Hepatocyte (in vitro differentiated cells): ENCODE data around the gene TIAL1. TPM values are rescaled to one million over a fixed set of nuclear protein-coding genes. Genes with fewer than 3 reads are reported as not detected.

Experiments
- DNase-seq: peaks from one replicate; pipeline ENCODE4 v3.0.0-alpha.2; 2016; ENCODE audit warnings: low spot score
- H2AFZ ChIP-seq: fragments of 200-600 bp; sonication (generic); 2 replicates; pipeline ENCODE4 v1.6.0; 2016; ENCODE audit warnings: antibody characterized with exemption, mild to moderate bottlenecking
- H3K27ac ChIP-seq: fragments of 200-600 bp; sonication (generic); 2 replicates; pipeline ENCODE4 v1.5.1; 2016; ENCODE audit warnings: mild to moderate bottlenecking
- H3K27me3 ChIP-seq: fragments of 200-600 bp; sonication (generic); 2 replicates; pipeline ENCODE4 v1.6.1; 2016
- H3K36me3 ChIP-seq: fragments of 200-600 bp; sonication (generic); replicated peaks from 2 replicates; pipeline ENCODE4 v1.5.1; 2016; ENCODE audit warnings: low read depth; ENCODE audit not compliant: insufficient read depth
- H3K4me1 ChIP-seq: fragments of 200-600 bp; sonication (generic); 2 replicates; pipeline ENCODE4 v1.5.1; 2016; ENCODE audit warnings: mild to moderate bottlenecking, moderate library complexity; ENCODE audit not compliant: insufficient read depth
- H3K4me2 ChIP-seq: fragments of 200-600 bp; sonication (generic); 2 replicates; pipeline ENCODE4 v1.6.0; 2016
- H3K4me3 ChIP-seq: fragments of 200-600 bp; sonication (generic); 2 replicates; pipeline ENCODE4 v1.5.1; 2016; ENCODE audit warnings: mild to moderate bottlenecking
- H3K79me2 ChIP-seq: fragments of 200-600 bp; sonication (generic); 2 replicates; pipeline ENCODE4 v1.6.0; 2017; ENCODE audit warnings: mild to moderate bottlenecking
- H3K9me2 ChIP-seq: fragments of 200-600 bp; sonication (generic); replicated peaks from 2 replicates; pipeline ENCODE4 v1.6.0; 2017; ENCODE audit warnings: mild to moderate bottlenecking; ENCODE audit not compliant: insufficient read depth
- H3K9me3 ChIP-seq: fragments of 200-600 bp; sonication (generic); 2 replicates; pipeline ENCODE4 v1.5.1; 2016; ENCODE audit warnings: low read depth, mild to moderate bottlenecking
- H4K20me1 ChIP-seq: fragments of 200-600 bp; sonication (generic); 2 replicates; pipeline ENCODE4 v1.6.0; 2016; ENCODE audit warnings: mild to moderate bottlenecking; ENCODE audit not compliant: insufficient read depth, poor library complexity, severe bottlenecking
- EZH2 ChIP-seq: fragments of 200-600 bp; sonication (generic); IDR thresholded peaks from 2 replicates; pipeline ENCODE4 v1.6.1; 2016; ENCODE audit warnings: antibody characterized with exemption, mild to moderate bottlenecking, borderline replicate concordance
- EZH2phosphoT487 ChIP-seq: fragments of 200-600 bp; sonication (generic); IDR thresholded peaks from one replicate; pipeline ENCODE4 v1.6.1; 2018; ENCODE audit warnings: antibody characterized with exemption, mild to moderate bottlenecking, low read depth, moderate library complexity; ENCODE audit not compliant: unreplicated experiment, severe bottlenecking
- WGBS: methylation state at CpG from one replicate; pipeline ENCODE4 v1.1.6; 2016; ENCODE audit warnings: low lambda C conversion rate; ENCODE audit errors: missing lambda C conversion rate; 5-methylcytosine and 5-hydroxymethylcytosine counted together
- polyA plus RNA-seq: library from polyadenylated mRNA; unstranded; fragments of >200 nt; fragmentation: Nextera tagmentation; extraction: Ambion mirVana; gene quantifications from 2 replicates; pipeline ENCODE4 v1.2.1, GENCODE V29; 2016
- total RNA-seq: library from RNA; depleted of rRNA; stranded (reverse); fragments of >200 nt; gene quantifications from 2 replicates; pipeline ENCODE4 v1.2.3, GENCODE V29; 2014
- TF ChIP-seq, protein P1 (sequence below): fragments of 200-600 bp; sonication (generic); IDR thresholded peaks from 2 replicates; pipeline ENCODE4 v1.5.1; 2016; ENCODE audit warnings: antibody characterized with exemption, mild to moderate bottlenecking; ENCODE audit not compliant: poor library complexity

TIAL1 gene
- total and polyA plus RNA-seq, 2 experiments from 2014 or later: 36.4 to 74.4 TPM

DNA sequence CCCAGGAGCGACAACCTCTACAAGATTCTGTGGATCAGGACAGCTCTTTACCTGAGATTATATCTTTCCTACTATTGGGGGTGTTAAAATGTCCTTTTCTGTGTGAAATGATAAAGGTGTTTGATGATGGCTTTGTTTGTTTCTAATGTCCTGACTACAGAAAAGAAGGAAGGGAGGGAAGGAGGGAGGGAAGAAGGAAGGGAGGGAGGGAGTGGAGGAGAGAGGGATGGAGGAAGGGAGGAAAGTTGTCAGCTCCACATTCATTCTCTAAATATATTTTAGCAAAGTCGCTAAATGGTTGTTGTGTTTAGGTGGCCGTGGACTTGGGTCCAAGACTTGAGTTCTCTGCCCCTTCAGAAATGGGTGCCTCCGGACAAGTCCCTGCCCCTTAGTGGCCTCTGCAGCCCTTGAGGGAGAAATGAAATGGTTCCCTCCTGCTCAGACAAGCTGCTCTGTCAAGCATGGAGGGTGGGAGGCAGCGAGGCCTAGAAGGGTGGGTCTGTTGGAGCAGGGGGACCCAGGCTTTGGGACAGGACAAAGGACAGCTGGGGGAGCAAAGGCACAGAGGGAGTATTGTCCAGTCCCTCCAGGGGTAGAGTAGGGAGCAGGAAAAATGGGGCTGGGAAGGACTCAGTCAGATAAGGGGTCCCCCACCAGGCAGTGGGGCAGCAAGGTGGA, 58.7 kb downstream of the TIAL1 start:
- H3K36me3 ChIP-seq: no peaks in the 10 kb centered on the region
- no peaks in the 10 kb centered on the region for H3K79me2 ChIP-seq
- H3K4me3 ChIP-seq: no peak overlapping the region
- H2AFZ ChIP-seq: no peak overlapping the region
- H3K9me2 ChIP-seq: no peaks in the 10 kb centered on the region
- no peaks in the 10 kb centered on the region for H4K20me1 ChIP-seq
- peaks cover 13% of the 10 kb centered on the region for H3K4me1 ChIP-seq
- H3K27me3 ChIP-seq: peaks cover 28% of the 10 kb centered on the region
- WGBS: 88% methylated on average over 5 of the region's 5 CpGs
- H3K4me2 ChIP-seq: no peak overlapping the region
- DNase-seq: no peak
- no peaks in the 10 kb centered on the region for H3K9me3 ChIP-seq
- no peak for TF ChIP-seq EZH2phosphoT487
- no peak for TF ChIP-seq EZH2
- TF ChIP-seq, protein P1, sequence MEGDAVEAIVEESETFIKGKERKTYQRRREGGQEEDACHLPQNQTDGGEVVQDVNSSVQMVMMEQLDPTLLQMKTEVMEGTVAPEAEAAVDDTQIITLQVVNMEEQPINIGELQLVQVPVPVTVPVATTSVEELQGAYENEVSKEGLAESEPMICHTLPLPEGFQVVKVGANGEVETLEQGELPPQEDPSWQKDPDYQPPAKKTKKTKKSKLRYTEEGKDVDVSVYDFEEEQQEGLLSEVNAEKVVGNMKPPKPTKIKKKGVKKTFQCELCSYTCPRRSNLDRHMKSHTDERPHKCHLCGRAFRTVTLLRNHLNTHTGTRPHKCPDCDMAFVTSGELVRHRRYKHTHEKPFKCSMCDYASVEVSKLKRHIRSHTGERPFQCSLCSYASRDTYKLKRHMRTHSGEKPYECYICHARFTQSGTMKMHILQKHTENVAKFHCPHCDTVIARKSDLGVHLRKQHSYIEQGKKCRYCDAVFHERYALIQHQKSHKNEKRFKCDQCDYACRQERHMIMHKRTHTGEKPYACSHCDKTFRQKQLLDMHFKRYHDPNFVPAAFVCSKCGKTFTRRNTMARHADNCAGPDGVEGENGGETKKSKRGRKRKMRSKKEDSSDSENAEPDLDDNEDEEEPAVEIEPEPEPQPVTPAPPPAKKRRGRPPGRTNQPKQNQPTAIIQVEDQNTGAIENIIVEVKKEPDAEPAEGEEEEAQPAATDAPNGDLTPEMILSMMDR: no peak
- H3K27ac ChIP-seq: no peak overlapping the region

DNA sequence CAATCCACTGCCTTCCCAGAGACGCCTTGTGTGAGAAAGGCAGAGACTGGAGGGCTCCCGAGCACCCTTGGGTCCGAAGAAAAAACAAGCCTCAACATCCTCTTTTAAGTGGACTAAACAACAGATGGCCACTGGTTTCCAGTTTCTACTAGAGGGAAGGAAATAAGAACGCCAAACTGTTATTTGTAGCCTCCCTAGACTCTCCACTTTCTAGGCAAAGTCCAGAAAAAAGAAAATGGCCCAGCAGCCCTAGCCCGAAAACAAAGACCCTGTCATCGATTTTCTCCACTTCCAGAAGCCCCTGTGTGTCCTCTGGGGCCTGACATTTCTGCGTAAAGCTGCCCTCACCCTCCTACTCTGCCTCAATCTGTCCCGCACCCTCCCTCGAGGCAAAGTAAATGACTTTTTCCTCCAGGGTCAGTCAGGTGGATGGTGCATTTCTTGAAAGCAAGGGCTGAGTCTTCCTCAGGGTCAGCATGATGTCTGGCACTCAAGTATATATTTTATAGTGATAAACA, 60.2 kb downstream of the TIAL1 start:
- no peak overlapping the region for H3K4me2 ChIP-seq
- no peak for DNase-seq
- no peaks in the 10 kb centered on the region for H3K79me2 ChIP-seq
- peaks cover 20% of the 10 kb centered on the region for H3K27me3 ChIP-seq
- H3K27ac ChIP-seq: no peak overlapping the region
- no peaks in the 10 kb centered on the region for H3K9me3 ChIP-seq
- peaks cover 6% of the 10 kb centered on the region for H3K4me1 ChIP-seq
- WGBS: 90% methylated on average over 9 of the region's 9 CpGs
- H4K20me1 ChIP-seq: no peaks in the 10 kb centered on the region
- no peak overlapping the region for H3K4me3 ChIP-seq
- H3K9me2 ChIP-seq: no peaks in the 10 kb centered on the region
- TF ChIP-seq, protein P1: no peak
- TF ChIP-seq EZH2 (no peak), EZH2phosphoT487 (no peak)
- H2AFZ ChIP-seq: no peak overlapping the region
- H3K36me3 ChIP-seq: no peaks in the 10 kb centered on the region

DNA sequence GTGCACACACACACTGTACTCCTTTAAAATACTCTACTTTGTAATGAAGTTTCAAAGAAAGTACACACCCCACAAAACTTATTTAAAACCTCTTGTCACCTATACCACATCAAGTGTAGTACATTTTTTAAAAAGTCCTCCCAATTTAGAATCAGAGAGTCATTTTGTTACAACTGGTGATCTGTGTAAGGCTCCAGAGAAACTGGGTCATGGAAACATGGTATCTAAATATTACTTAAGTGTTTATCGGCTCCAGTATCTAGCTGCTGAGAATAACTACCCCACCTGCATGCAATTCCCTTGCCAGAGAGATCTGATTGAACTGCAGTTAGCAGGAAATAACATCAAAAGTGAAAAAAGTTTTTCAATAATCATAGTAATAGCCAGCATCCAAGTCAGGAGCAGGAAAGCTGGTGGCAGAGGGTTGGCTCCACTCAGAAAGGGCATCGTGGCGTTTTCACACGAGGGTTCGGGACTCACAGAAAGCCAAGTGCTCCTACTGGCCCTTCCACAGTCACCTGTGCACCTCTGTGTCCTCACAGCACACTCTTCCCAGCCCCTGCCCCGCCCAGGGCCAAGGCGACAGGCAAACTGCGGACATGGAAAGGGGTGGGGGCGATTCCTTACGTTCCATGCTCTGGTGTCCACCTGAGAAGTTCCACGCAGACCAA, 60.8 kb downstream of the TIAL1 start:
- no peaks in the 10 kb centered on the region for H3K79me2 ChIP-seq
- DNase-seq: no peak

More for the DNA sequence above, 60.8 kb downstream of the TIAL1 start:
- Histone ChIP-seq H3K4me3 (no peak overlapping the region), H3K4me2 (no peak overlapping the region), H3K9me2 (no peaks in the 10 kb centered on the region), H3K27ac (no peak overlapping the region), H3K9me3 (no peaks in the 10 kb centered on the region), H3K4me1 (peaks cover 7% of the 10 kb centered on the region), H3K36me3 (no peaks in the 10 kb centered on the region), H3K27me3 (peaks cover 14% of the 10 kb centered on the region), H2AFZ (no peak overlapping the region), H4K20me1 (no peaks in the 10 kb centered on the region)
- no peak for TF ChIP-seq EZH2
- TF ChIP-seq, protein P1: no peak
- 91% methylated on average over 11 of the region's 11 CpGs for WGBS
